ENCODE data around the gene SCAMP2.
A peak's percentile ranks its signal among the peaks of the same experiment; 100 is the strongest.
"Not testable (repeated sequence)": the region's sequence is repeated elsewhere in the genome, so short reads cannot be mapped to it uniquely, and the experiment has no call there.

The SCAMP2 gene

GRCh38 chr15:74873036-74873755, at the start of gene SCAMP2:
Gene SCAMP2 (minus strand): TSS chr15:74873365. CDS start chr15:74873255, 110 bp downstream.
- peak; percentile 79 for TF ChIP-seq POLR2A (IDR thresholded peaks at IDR 0.05; ENCODE audit: low read depth, low read length)
- DNase-seq (ENCODE audit: insufficient read length, low spot score) (peak; percentile 85), FAIRE-seq (no peak)

GRCh38 chr15:74920456-74920855, 47.3 kb upstream of the SCAMP2 start:
- FAIRE-seq (no peak), DNase-seq (ENCODE audit: insufficient read length, low spot score) (no peak)
- TF ChIP-seq POLR2A (IDR thresholded peaks at IDR 0.05; ENCODE audit: low read depth, low read length): no peak

- DNase-seq (ENCODE audit: insufficient read length, low spot score) (no peak), FAIRE-seq (no peak)
- TF ChIP-seq POLR2A (IDR thresholded peaks at IDR 0.05; ENCODE audit: low read depth, low read length): no peak
Observed at GRCh38 chr15:74917676-74918075, 44.5 kb upstream of the SCAMP2 start.

GRCh38 chr15:74913799-74914198, 40.6 kb upstream of the SCAMP2 start:
- not testable (repeated sequence) for DNase-seq (ENCODE audit: insufficient read length, low spot score); FAIRE-seq

- no peak for TF ChIP-seq POLR2A (IDR thresholded peaks at IDR 0.05; ENCODE audit: low read depth, low read length)
- DNase-seq (ENCODE audit: insufficient read length, low spot score) (no peak), FAIRE-seq (no peak)
Observed at GRCh38 chr15:74913041-74913440, 39.9 kb upstream of the SCAMP2 start.

- FAIRE-seq (no peak), DNase-seq (ENCODE audit: insufficient read length, low spot score) (no peak)
- TF ChIP-seq POLR2A (IDR thresholded peaks at IDR 0.05; ENCODE audit: low read depth, low read length): no peak
Observed at GRCh38 chr15:74908635-74909034, 35.5 kb upstream of the SCAMP2 start.

- FAIRE-seq (no peak), DNase-seq (ENCODE audit: insufficient read length, low spot score) (no peak)
- TF ChIP-seq POLR2A (IDR thresholded peaks at IDR 0.05; ENCODE audit: low read depth, low read length): no peak
Observed at GRCh38 chr15:74907163-74907870, 34.2 kb upstream of the SCAMP2 start.

- TF ChIP-seq POLR2A (IDR thresholded peaks at IDR 0.05; ENCODE audit: low read depth, low read length): peak; percentile 82
- DNase-seq (ENCODE audit: insufficient read length, low spot score): peak; percentile 86
- no peak for FAIRE-seq
Observed at GRCh38 chr15:74906450-74907162, 33.4 kb upstream of the SCAMP2 start, which contains the start of gene FAM219B. Gene FAM219B (minus strand): TSS chr15:74906851. CDS start chr15:74906800, 51 bp downstream.

- no peak for TF ChIP-seq POLR2A (IDR thresholded peaks at IDR 0.05; ENCODE audit: low read depth, low read length)
- DNase-seq (ENCODE audit: insufficient read length, low spot score) (no peak), FAIRE-seq (no peak)
Observed at GRCh38 chr15:74906067-74906449, 32.9 kb upstream of the SCAMP2 start.

- no peak for FAIRE-seq
- DNase-seq (ENCODE audit: insufficient read length, low spot score): no peak
- no peak for TF ChIP-seq POLR2A (IDR thresholded peaks at IDR 0.05; ENCODE audit: low read depth, low read length)
Observed at GRCh38 chr15:74904190-74904805, 31.1 kb upstream of the SCAMP2 start.

- no peak for TF ChIP-seq POLR2A (IDR thresholded peaks at IDR 0.05; ENCODE audit: low read depth, low read length)
- DNase-seq (ENCODE audit: insufficient read length, low spot score) (no peak), FAIRE-seq (no peak)
Observed at GRCh38 chr15:74903676-74904075, 30.5 kb upstream of the SCAMP2 start.

GRCh38 chr15:74902295-74903075, 29.3 kb upstream of the SCAMP2 start:
- FAIRE-seq: no peak
- no peak for DNase-seq (ENCODE audit: insufficient read length, low spot score)
- no peak for TF ChIP-seq POLR2A (IDR thresholded peaks at IDR 0.05; ENCODE audit: low read depth, low read length)

GRCh38 chr15:74901612-74902063, 28.5 kb upstream of the SCAMP2 start:
- DNase-seq (ENCODE audit: insufficient read length, low spot score) (peak; percentile 51), FAIRE-seq (no peak)
- TF ChIP-seq POLR2A (IDR thresholded peaks at IDR 0.05; ENCODE audit: low read depth, low read length): no peak

All from H54 (cell line).